ENCODE data around the gene VPS50.
"Not testable (repeated sequence)": the region's sequence is repeated elsewhere in the genome, so short reads cannot be mapped to it uniquely, and the experiment has no call there.

VPS50 gene

DNA sequence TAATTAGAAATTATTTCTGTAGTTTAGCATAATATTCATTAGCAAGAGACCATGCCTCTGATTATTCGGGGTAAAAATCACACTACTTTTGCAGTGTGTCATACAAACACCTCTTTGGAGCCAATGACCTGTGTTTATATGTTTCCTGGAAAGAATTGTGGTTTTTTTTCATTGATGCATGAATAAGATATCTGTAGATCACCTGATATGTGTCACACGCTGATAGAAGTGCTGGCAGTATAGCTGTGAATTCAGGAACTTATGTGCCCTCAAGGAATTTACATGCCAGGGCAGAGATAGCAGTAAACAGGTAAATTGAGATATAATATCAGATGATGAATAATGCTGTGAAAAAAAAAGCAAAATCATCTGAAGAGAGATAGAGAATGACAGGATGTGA is 118.2 kb downstream of the VPS50 start:
- no peak for DNase-seq

DNA sequence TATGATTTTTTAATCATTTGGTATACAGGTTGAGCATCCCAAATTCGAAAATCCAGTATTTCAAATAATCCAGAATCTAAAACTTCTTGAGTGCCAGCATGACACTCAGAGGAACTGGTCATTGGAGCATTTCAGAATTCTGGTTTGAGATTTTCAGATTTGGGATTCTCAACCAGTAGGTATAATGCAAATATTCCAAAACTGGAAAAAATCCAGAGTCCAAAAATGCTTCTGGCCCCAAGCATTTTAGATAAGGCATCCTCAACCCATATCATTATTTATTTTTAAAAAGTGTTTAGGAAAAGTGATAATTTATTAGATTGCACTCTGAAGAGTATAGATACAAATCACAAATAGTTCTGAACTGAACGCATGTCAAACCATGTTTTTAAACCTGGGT is 120.7 kb downstream of the VPS50 start:
- no peak for DNase-seq

- no peak for DNase-seq
Measured at GRCh38 chr7:93354815-93355214, 122.6 kb downstream of the VPS50 start.

- DNase-seq = no peak
Measured at GRCh38 chr7:93359520-93360198, 127.5 kb downstream of the VPS50 start.

DNA sequence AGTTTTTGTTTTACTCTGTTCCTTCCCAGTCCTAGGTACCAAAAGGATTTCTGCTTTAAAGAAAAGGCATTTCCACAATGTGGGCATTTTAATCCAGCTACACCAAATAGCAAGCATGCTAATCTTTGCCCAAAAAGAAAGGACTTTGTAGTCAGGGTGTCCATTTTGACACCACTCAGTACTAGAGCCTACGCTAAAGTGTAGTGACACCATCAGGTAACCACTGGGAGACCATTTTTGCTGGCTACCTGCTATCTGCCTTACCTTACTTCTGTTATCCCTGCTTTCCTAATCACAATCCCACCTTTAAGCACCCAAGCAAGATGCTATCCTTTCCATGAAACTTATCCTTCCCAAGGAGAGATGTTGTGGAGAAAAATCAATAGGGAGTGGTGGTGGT is 129.7 kb downstream of the VPS50 start:
- no peak for DNase-seq

DNA sequence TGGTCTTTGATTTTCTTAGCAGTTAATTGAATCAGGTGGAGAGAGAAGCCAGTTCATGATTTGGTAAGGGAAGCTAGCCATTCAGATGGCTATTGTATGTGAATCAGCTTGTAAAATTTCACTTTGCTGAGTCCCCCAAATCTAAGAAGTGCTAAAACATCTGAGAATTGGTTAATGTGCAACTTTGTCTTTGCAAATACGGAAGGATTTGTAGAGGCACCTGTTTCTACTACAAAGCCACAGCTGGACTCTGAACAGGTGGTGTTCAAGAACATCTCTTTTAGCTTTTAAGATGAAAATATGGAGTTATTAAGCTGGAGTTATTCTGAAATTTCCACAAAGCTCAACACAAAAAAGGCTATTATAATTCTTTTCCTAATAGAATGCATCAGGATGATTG is 132.6 kb downstream of the VPS50 start:
- DNase-seq = no peak

GRCh38 chr7:93365341-93365740 is 133.2 kb downstream of the VPS50 start:
- DNase-seq = no peak

DNA sequence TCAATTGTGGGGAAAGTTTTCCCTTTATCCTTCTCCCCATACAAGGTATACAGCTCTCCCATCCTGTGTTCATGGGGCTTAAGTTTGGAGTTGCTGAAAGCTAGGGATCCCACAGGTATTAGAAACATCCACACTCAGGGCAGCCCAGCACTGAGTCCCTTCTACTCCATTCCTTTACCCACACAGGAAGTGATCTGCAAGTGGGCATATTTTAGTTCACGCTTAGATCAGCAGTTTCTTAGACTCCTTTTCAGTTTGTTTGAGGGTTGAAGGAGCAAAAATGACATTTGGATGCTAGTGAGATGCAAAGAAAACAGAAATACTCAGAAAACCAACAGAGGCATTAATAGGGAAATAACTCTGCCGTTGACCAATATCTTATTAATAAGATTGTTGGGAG is 134.7 kb downstream of the VPS50 start:
- DNase-seq = no peak

GRCh38 chr7:93367254-93367653 is 135.1 kb downstream of the VPS50 start:
- no peak for DNase-seq

DNA sequence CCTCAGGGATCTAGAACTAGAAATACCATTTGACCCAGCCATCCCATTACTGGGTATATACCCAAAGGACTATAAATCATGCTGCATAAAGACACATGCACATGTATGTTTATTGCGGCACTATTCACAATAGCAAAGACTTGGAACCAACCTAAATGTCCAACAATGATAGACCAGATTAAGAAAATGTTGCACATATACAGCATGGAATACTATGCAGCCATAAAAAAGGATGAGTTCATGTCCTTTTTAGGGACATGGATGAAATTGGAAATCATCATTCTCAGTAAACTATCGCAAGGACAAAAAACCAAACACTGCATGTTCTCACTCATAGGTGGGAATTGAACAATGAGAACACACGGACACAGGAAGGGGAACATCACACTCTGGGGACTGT is 138.8 kb downstream of the VPS50 start:
- not testable (repeated sequence) for DNase-seq

DNA sequence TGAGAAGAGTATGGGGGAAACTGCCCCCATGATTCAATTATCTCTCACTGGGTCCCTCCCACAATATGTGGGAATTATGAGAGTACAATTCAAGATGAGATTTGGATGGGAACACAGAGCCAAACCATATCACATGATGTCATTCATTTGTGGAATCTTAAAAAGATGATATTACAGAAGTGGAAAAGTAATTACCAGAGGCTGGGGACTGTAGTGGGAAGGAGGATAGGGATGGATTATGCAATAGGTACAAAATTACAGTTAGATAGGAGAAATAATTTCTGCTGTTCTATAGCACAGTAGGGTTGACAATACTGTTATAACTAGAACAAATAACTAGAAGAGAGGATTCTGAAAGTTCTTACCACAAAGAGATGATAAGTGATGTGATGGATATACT is 141.4 kb downstream of the VPS50 start:
- DNase-seq = no peak

GRCh38 chr7:93374345-93374940 is 142.3 kb downstream of the VPS50 start:
- no peak for DNase-seq

- DNase-seq = no peak
Measured at GRCh38 chr7:93375603-93376002, 143.4 kb downstream of the VPS50 start.

DNA sequence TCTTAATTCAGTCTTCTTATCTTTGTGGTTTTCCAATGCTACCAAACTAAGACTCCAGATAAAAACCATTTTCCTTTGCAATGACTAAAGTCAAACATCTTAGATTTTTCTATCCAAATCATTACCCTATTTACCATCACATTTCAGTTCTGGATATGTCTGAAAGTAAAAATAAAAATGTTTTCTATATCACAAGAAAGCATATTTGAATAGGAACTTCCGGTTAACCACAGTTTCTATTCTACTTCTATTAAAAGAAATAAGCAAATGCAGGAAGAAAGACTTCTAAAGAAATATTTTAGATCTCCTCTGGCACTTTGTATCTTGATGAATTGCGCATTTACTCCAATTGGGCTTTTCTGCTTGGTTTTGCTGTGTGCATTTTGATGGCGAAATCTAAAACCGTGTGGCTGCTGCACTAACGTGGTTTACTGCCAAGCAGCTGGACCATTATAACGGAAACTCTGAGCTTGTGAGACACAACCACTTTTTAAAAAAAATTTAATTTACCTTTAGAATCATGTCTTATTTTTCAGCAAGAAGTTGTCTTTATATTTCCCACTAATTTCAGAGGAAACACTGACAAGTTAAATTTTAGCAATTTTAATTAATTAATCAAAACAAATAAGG is 146.1 kb downstream of the VPS50 start:
- DNase-seq = no peak

GRCh38 chr7:93382362-93382761 is 150.2 kb downstream of the VPS50 start:
- DNase-seq = no peak

DNA sequence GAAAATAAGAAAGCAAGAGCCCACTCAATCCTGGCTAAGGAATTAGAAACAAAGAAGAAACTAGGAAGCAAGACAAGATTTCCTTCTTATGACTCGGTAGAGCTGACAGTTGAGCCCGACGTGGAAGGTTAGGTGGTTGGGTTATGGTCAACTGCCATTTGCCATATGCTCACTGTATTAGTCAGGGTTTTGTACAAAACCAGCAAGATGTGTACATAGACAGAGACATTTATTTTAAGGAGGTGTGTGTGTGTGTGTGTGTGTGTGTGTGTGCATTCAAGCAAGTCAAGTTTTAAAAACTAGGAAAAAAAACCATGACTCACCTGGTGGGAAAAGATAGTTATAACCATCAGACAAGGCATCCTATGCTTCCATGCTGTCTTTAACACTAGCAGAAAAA is 158.5 kb downstream of the VPS50 start:
- no peak for DNase-seq

- no peak for DNase-seq
Measured at GRCh38 chr7:93392984-93393383, 160.8 kb downstream of the VPS50 start.

- DNase-seq = no peak
Measured at GRCh38 chr7:93399642-93400041, 167.5 kb downstream of the VPS50 start.

DNA sequence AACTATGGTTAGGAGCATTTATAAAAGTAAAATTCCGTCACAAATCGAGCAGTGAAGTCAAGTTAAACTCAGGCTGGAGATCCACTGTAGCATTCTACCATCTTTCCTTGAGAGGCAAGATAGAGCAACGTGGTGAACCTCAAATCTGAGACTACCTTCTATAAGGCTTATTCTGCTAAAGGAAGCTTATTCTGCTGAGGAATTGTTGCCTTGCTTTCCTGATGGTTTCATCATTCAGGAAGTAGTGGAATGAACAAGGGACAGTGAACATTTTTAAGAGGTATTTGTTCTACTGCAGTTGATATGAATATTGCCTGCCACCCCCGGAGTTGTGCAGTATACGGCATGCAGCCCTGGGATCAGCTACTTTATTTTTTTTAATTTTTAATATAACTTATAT is 170.8 kb downstream of the VPS50 start:
- DNase-seq = no peak

- no peak for DNase-seq
Measured at GRCh38 chr7:93407239-93407638, 175.1 kb downstream of the VPS50 start.

- no peak for DNase-seq
Measured at GRCh38 chr7:93409324-93409723, 177.2 kb downstream of the VPS50 start.
